ENCODE measurements around the gene HIPK2.

Gene HIPK2

DNA sequence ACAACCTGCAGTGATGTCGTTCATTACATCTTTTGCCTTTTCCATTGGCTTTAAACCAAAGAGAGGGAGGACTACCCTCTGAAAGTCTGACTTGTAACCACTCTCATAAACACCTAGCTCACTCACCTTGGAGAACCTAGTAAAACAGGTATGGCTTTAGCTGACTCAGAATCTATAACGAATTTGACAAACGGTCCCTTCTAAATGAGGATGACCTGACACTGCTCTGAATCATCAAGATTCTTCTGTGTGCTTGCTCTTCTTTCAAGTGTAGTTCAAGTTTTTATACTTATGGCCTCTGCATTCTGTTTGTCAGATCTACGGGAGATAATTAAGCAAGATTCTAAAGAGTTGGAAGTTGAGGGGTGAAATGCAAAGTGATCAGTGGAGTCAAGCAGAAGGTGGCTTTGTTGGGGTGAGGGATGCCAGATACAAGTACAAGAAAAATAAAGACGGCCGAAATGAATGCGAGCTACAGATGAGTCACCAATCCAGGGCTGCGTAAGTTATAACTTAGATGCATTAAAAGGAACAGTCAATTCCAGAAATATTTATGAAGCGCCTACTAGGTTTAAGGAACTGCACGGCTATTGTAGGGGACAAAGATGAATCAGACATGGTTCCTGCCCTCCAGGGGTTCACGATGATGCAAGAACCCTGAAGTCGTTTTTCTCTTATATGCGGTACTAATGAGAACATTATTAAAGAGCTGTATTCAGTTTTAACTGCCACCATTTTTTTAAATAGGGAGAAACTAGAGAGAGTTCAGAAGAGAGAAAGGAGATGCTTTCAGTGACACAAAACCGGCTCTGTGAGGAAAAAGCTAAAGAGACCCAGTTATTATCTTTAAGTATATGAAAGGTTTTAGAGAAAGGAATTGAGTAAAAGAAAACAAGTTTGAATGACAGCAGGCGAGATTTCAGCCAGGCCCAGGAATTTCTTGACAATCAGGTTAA lies 6.5 kb downstream of the HIPK2 start:
- Histone ChIP-seq H3K36me3 (ENCODE audit: insufficient read depth, low read length) (peaks cover 41% of the 10 kb centered on the region), H2AFZ (ENCODE audit: low read length, unreplicated experiment) (no peak overlapping the region), H3K27ac (ENCODE audit: low read depth, low read length) (peak overlapping the region; percentile 97), H3K4me3 (ENCODE audit: low read depth, low read length) (peak overlapping the region; percentile 55), H3K79me2 (ENCODE audit: control insufficient read depth, insufficient read depth, low read length, unreplicated experiment) (peaks cover 97% of the 10 kb centered on the region), H3K4me1 (ENCODE audit: control insufficient read depth, insufficient read depth, low read length, unreplicated experiment) (peaks cover 87% of the 10 kb centered on the region), H3K27me3 (ENCODE audit: insufficient read depth, low read length) (no peaks in the 10 kb centered on the region)

DNA sequence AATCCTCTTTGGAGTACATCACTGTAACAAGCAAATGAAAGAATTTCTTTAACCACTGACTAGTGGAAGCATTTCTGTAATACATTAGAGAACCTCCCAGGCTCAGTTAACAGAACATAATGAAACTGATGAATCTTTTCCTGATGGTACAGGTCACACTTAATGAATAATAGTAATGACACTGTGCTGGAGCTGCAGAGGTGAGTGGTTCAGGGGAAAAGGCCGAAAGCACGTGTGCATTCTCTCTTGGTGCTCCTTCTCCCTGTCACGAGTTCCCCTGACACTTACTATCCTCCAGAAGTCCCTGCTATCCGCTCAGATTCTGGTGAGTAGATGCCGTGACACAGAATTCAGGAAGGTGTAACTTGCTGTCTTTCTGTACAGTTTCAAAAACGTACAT lies 8.0 kb downstream of the HIPK2 start:
- Histone ChIP-seq H3K36me3 (ENCODE audit: insufficient read depth, low read length) (peaks cover 51% of the 10 kb centered on the region), H3K79me2 (ENCODE audit: control insufficient read depth, insufficient read depth, low read length, unreplicated experiment) (peaks cover 97% of the 10 kb centered on the region), H3K27me3 (ENCODE audit: insufficient read depth, low read length) (no peaks in the 10 kb centered on the region), H3K4me1 (ENCODE audit: control insufficient read depth, insufficient read depth, low read length, unreplicated experiment) (peaks cover 83% of the 10 kb centered on the region), H2AFZ (ENCODE audit: low read length, unreplicated experiment) (no peak overlapping the region), H3K27ac (ENCODE audit: low read depth, low read length) (peak overlapping the region; percentile 97), H3K4me3 (ENCODE audit: low read depth, low read length) (no peak overlapping the region)

DNA sequence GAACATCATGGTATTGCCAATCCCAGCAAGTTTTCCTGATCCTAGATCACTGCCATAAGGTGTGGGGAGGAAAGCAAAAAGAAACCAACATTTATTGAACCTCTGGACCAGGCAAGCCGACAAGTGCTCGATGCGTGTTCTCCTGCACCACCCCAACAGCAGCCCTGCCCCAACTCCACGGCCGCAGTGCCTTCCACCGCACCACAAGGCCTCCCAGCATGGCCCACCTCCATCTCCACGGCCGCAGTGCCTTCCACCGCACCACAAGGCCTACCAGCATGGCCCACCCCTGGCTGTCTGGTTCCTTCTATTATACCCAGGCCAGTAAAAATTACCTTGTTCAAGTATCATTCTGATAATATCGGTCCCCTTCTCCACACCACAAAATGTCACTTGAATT lies 8.7 kb downstream of the HIPK2 start:
- Histone ChIP-seq H2AFZ (ENCODE audit: low read length, unreplicated experiment) (no peak overlapping the region), H3K4me1 (ENCODE audit: control insufficient read depth, insufficient read depth, low read length, unreplicated experiment) (peaks cover 81% of the 10 kb centered on the region), H3K4me3 (ENCODE audit: low read depth, low read length) (no peak overlapping the region), H3K27me3 (ENCODE audit: insufficient read depth, low read length) (no peaks in the 10 kb centered on the region), H3K79me2 (ENCODE audit: control insufficient read depth, insufficient read depth, low read length, unreplicated experiment) (peaks cover 97% of the 10 kb centered on the region), H3K36me3 (ENCODE audit: insufficient read depth, low read length) (peaks cover 57% of the 10 kb centered on the region), H3K27ac (ENCODE audit: low read depth, low read length) (peak overlapping the region; percentile 97)

DNA sequence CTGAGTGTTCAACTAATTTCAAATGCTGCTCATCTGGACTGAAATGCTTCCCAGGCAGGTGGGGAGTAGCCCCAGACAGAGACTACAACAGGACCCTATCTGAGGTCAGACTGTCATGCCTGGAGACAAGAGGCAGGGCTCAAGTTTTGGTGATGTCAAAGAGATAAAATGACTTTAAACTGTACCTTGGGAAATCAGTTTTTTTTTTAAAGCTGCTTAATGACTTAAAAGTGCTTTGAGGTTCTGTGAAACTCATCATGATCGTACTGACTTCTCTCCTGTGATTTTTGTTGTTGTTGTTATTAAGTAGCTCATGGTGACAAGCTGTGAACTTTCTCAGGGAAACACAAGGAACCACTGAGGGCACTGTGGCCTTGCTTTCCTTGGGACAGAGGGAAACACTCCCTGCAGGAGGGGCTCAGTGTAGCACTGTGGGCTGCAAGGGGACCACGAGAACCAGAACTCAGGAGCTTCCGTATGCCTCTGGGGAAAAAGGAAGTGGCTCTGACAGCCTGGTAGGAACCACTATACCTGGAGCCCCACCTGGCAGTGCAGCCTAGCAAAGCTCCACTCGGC lies 9.5 kb downstream of the HIPK2 start:
- Histone ChIP-seq H2AFZ (ENCODE audit: low read length, unreplicated experiment) (no peak overlapping the region), H3K4me3 (ENCODE audit: low read depth, low read length) (no peak overlapping the region), H3K4me1 (ENCODE audit: control insufficient read depth, insufficient read depth, low read length, unreplicated experiment) (peaks cover 81% of the 10 kb centered on the region), H3K36me3 (ENCODE audit: insufficient read depth, low read length) (peaks cover 58% of the 10 kb centered on the region), H3K27ac (ENCODE audit: low read depth, low read length) (peak overlapping the region; percentile 29; the same call in 1 of the 2 replicates), H3K79me2 (ENCODE audit: control insufficient read depth, insufficient read depth, low read length, unreplicated experiment) (peaks cover 97% of the 10 kb centered on the region), H3K27me3 (ENCODE audit: insufficient read depth, low read length) (no peaks in the 10 kb centered on the region)

DNA sequence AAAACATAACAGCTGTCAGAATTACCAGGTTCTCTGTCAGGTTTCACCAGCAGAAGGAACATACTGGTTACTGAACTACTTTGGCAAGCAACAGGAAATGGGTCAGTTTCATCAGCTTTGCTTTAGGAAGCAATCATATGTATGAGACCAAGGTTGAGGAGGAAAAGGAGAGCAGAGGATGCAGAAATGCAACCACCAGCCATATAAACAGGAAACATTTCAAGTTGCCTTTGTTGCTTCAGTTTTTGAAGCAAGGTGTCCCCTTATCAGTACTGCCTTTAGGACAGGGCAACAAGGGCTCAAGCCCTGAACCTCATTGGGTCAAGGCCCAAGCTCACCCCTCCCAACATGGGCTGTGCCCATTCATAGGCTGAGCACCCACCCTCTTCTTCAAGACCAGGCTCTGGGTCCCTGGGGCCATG lies 10.2 kb downstream of the HIPK2 start:
- peaks cover 97% of the 10 kb centered on the region for H3K79me2 ChIP-seq (ENCODE audit: control insufficient read depth, insufficient read depth, low read length, unreplicated experiment)
- H3K4me3 ChIP-seq (ENCODE audit: low read depth, low read length), result no peak overlapping the region
- H3K27ac ChIP-seq (ENCODE audit: low read depth, low read length), result peak overlapping the region; percentile 29; the same call in 1 of the 2 replicates
- no peaks in the 10 kb centered on the region for H3K27me3 ChIP-seq (ENCODE audit: insufficient read depth, low read length)
- no peak overlapping the region for H2AFZ ChIP-seq (ENCODE audit: low read length, unreplicated experiment)
- peaks cover 82% of the 10 kb centered on the region for H3K4me1 ChIP-seq (ENCODE audit: control insufficient read depth, insufficient read depth, low read length, unreplicated experiment)
- peaks cover 56% of the 10 kb centered on the region for H3K36me3 ChIP-seq (ENCODE audit: insufficient read depth, low read length)

DNA sequence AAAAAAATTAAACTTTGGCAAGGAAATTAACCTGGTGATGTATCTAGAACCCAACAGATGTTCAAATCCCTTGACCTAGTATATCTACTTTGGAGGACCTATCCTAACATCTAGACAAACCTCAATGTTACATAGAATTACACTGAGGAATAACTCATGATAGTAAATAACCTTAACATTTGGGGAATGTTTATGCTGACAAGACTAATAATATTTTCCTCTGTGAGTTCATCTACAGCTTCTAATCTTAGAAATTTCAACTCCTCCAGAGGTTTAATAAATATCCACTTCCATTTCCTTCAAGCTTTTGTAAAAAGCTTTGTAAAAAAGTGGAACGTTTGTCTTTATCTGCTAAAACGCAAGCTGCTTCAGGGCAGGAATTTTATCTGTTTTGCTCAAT lies 12.7 kb downstream of the HIPK2 start:
- peaks cover 100% of the 10 kb centered on the region for H3K79me2 ChIP-seq (ENCODE audit: control insufficient read depth, insufficient read depth, low read length, unreplicated experiment)
- H3K4me3 ChIP-seq (ENCODE audit: low read depth, low read length), result no peak overlapping the region
- H2AFZ ChIP-seq (ENCODE audit: low read length, unreplicated experiment), result no peak overlapping the region
- peak overlapping the region; percentile 2; the same call in 1 of the 2 replicates for H3K27ac ChIP-seq (ENCODE audit: low read depth, low read length)
- H3K36me3 ChIP-seq (ENCODE audit: insufficient read depth, low read length), result peaks cover 57% of the 10 kb centered on the region
- peaks cover 81% of the 10 kb centered on the region for H3K4me1 ChIP-seq (ENCODE audit: control insufficient read depth, insufficient read depth, low read length, unreplicated experiment)
- no peaks in the 10 kb centered on the region for H3K27me3 ChIP-seq (ENCODE audit: insufficient read depth, low read length)

DNA sequence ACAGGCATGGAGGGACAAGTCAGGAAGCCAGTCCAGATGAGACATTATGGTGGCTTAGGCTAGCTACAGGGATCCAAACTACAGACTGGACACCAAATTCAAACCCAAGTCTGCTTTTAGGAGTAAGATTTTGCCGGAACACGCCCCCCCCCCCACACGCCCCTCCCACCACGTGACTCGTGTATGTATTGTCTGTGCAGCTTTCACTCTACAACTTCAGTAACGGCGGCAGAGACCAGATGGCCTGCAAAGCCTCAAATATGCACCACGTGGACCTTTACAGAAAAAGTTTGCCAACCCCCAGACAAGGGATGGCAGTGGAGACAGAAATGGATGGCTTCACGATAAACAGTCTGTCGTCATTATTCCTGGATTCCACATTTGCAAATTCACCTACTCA lies 14.5 kb downstream of the HIPK2 start:
- Histone ChIP-seq H3K4me1 (ENCODE audit: control insufficient read depth, insufficient read depth, low read length, unreplicated experiment) (peaks cover 76% of the 10 kb centered on the region), H3K79me2 (ENCODE audit: control insufficient read depth, insufficient read depth, low read length, unreplicated experiment) (peaks cover 99% of the 10 kb centered on the region), H3K27ac (ENCODE audit: low read depth, low read length) (peak overlapping the region; percentile 64), H3K27me3 (ENCODE audit: insufficient read depth, low read length) (no peaks in the 10 kb centered on the region), H2AFZ (ENCODE audit: low read length, unreplicated experiment) (no peak overlapping the region), H3K36me3 (ENCODE audit: insufficient read depth, low read length) (peaks cover 50% of the 10 kb centered on the region), H3K4me3 (ENCODE audit: low read depth, low read length) (no peak overlapping the region)

DNA sequence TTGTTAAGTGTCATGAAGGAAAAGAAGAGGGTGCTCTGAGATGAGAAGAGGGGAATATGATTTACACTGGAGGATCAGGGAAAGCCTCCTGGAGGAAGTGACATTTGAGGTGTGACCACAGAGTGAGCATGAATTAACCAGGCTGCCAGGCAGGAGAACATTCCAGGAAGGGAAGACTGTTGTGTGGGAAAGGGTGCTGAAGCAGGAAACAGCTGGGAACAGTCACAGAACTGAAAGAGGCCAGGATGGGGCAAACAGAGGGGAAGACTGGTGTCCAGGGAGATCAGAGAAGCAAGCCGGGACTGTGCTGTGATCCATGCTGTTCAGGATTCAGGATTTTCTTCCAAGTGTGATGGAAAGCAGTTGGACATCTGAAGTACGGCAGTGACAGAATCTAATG lies 14.9 kb downstream of the HIPK2 start:
- H3K27me3 ChIP-seq (ENCODE audit: insufficient read depth, low read length), result no peaks in the 10 kb centered on the region

DNA sequence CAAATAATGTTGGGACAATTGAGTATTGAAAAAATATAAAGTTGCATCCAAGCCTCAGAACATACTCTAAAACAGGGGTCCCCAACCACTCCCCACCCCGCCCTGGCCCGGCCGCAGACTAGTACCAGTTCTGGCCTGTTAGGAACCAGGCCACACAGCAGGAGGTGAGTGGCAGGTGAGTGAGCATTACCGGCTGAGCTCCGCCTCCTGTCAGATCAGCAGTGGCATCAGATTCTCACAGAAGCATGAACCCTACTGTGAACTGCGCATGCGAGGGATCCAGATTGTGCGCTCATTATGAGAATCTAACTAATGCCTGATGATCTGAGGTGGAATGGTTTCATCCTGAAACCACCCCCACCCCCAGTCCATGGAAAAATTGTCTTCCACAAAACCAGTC lies 19.4 kb downstream of the HIPK2 start:
- Histone ChIP-seq H3K79me2 (ENCODE audit: control insufficient read depth, insufficient read depth, low read length, unreplicated experiment) (peaks cover 99% of the 10 kb centered on the region), H2AFZ (ENCODE audit: low read length, unreplicated experiment) (no peak overlapping the region), H3K4me3 (ENCODE audit: low read depth, low read length) (no peak overlapping the region), H3K4me1 (ENCODE audit: control insufficient read depth, insufficient read depth, low read length, unreplicated experiment) (peaks cover 71% of the 10 kb centered on the region), H3K27ac (ENCODE audit: low read depth, low read length) (peak overlapping the region; percentile 33), H3K27me3 (ENCODE audit: insufficient read depth, low read length) (no peaks in the 10 kb centered on the region), H3K36me3 (ENCODE audit: insufficient read depth, low read length) (peaks cover 34% of the 10 kb centered on the region)

More for the DNA sequence above, 14.9 kb downstream of the HIPK2 start:
- Histone ChIP-seq H3K36me3 (ENCODE audit: insufficient read depth, low read length) (peaks cover 50% of the 10 kb centered on the region), H3K4me1 (ENCODE audit: control insufficient read depth, insufficient read depth, low read length, unreplicated experiment) (peaks cover 76% of the 10 kb centered on the region), H3K4me3 (ENCODE audit: low read depth, low read length) (no peak overlapping the region), H3K79me2 (ENCODE audit: control insufficient read depth, insufficient read depth, low read length, unreplicated experiment) (peaks cover 99% of the 10 kb centered on the region), H2AFZ (ENCODE audit: low read length, unreplicated experiment) (no peak overlapping the region), H3K27ac (ENCODE audit: low read depth, low read length) (peak overlapping the region; percentile 64)

DNA sequence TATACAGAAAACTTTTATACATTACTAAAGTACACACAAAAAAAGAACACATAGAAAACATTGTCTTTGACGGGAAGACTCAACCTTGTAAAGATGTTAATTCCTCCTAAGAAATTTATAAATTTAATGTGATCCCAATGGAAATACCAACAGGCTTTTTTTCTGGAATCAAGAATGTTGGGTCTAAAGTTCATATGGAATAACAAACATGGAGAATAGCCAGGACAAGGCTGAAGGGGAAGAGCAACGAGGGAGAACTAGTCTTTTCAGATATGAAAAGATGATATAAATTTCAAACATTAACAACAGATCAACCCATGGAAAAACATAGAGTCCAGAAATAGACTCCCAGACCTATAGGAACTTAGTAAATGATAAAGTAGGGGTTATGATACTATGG lies 19.8 kb downstream of the HIPK2 start:
- peaks cover 33% of the 10 kb centered on the region for H3K36me3 ChIP-seq (ENCODE audit: insufficient read depth, low read length)

More for the DNA sequence above, 19.8 kb downstream of the HIPK2 start:
- no peak overlapping the region for H3K4me3 ChIP-seq (ENCODE audit: low read depth, low read length)
- H2AFZ ChIP-seq (ENCODE audit: low read length, unreplicated experiment), result no peak overlapping the region
- peaks cover 99% of the 10 kb centered on the region for H3K79me2 ChIP-seq (ENCODE audit: control insufficient read depth, insufficient read depth, low read length, unreplicated experiment)
- peak overlapping the region; percentile 26; the same call in 1 of the 2 replicates for H3K27ac ChIP-seq (ENCODE audit: low read depth, low read length)
- peaks cover 71% of the 10 kb centered on the region for H3K4me1 ChIP-seq (ENCODE audit: control insufficient read depth, insufficient read depth, low read length, unreplicated experiment)
- H3K27me3 ChIP-seq (ENCODE audit: insufficient read depth, low read length), result no peaks in the 10 kb centered on the region

All from ACC112 (cell line).